RWPE1 (cell line): Measurements from ENCODE around the gene CCDC196.

Source experiments
- CTCF ChIA-PET: fragments of 350-600 bp; sonication (Branson Sonifier 250); formaldehyde crosslinking; extraction: SDS; loops from one replicate; lab custom pipeline; 2021; lab: Yijun Ruan, JAX
- POLR2A ChIA-PET: fragments of 400-600 bp; formaldehyde crosslinking; extraction: SDS; loops from one replicate; lab custom pipeline; 2020; ENCODE audit warnings: antibody characterized with exemption; ENCODE audit not compliant: low non-redundant PET; lab: Yijun Ruan, JAX
- DNase-seq: peaks from one replicate; pipeline ENCODE4 v3.0.0; 2012; ENCODE audit warnings: low spot score
- H3K27ac ChIP-seq: fragments of 450-650 bp; 2 replicates; pipeline ENCODE4 v1.5.1; 2017
- CTCF ChIP-seq: fragments of 450-650 bp; conservative IDR thresholded peaks from 2 replicates; pipeline ENCODE4 v1.5.1; 2017; ENCODE audit warnings: low read depth, mild to moderate bottlenecking

CCDC196 gene

GRCh38 chr14:66508547-66508845 is 22.3 kb downstream of the CCDC196 start:
- peak overlapping the region; percentile 97 for H3K27ac ChIP-seq
- CTCF ChIA-PET = interaction anchor here (0.5 to 0.6 kb wide), 2 partner anchors 32 to 655 kb away, joined by 3 to 4 read pairs; no protein-coding TSS in a partner anchor
- TF ChIP-seq CTCF = no peak
- POLR2A ChIA-PET = no interaction called here
- DNase-seq = no peak

GRCh38 chr14:66508846-66509621 is 22.9 kb downstream of the CCDC196 start:
- peak; percentile 37 for DNase-seq
- H3K27ac ChIP-seq = peak overlapping the region; percentile 97
- ChIA-PET CTCF (interaction anchor here (0.5 to 0.6 kb wide), 3 partner anchors 32 to 848 kb away, joined by 3 to 4 read pairs (median 3); no protein-coding TSS in a partner anchor), POLR2A (no interaction called here)
- TF ChIP-seq CTCF = no peak

GRCh38 chr14:66509874-66510273 is 23.7 kb downstream of the CCDC196 start:
- ChIA-PET POLR2A (no interaction called here), CTCF (no interaction called here)
- H3K27ac ChIP-seq = no peak overlapping the region
- TF ChIP-seq CTCF = no peak
- no peak for DNase-seq

DNA sequence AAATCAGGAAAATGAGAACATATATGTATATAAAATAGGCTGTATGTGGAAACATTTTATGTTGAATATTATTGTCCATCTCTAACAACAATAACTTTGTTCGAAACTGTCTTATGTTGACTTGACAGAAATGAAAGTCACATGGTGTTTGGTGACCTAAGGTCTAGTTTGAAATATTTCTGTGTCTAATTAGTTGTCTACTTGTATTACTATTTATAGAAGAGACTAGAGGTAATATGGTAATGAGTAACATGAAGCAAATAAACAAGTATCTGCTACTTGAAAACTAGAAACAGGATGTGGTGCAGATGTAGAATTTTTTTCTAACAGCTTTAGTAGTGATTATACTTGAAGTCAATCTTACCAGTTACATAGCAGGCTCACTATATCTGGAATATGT is 25.7 kb downstream of the CCDC196 start:
- no peak overlapping the region for H3K27ac ChIP-seq
- TF ChIP-seq CTCF = no peak
- CTCF ChIA-PET = no interaction called here
- POLR2A ChIA-PET = no interaction called here
- DNase-seq = no peak

GRCh38 chr14:66514213-66514612 is 28.0 kb downstream of the CCDC196 start:
- no peak for TF ChIP-seq CTCF
- POLR2A ChIA-PET = no interaction called here
- H3K27ac ChIP-seq = no peak overlapping the region
- CTCF ChIA-PET = interaction anchor here (0.5 kb wide), 1 partner anchor 49 kb away, joined by 3 read pairs; no protein-coding TSS in a partner anchor
- DNase-seq = peak; percentile 3

- ChIA-PET CTCF (interaction anchor here (0.7 kb wide), 1 partner anchor 572 kb away, joined by 3 read pairs; no protein-coding TSS in a partner anchor), POLR2A (no interaction called here)
These were observed 44.4 kb downstream of the CCDC196 start for GRCh38 chr14:66530526-66530925.

More at GRCh38 chr14:66530526-66530925, 44.4 kb downstream of the CCDC196 start:
- DNase-seq = no peak
- TF ChIP-seq CTCF = no peak
- no peak overlapping the region for H3K27ac ChIP-seq
